Measurements from ENCODE around the gene LILRB2. TPM values are rescaled to one million over a fixed set of nuclear protein-coding genes. Genes with fewer than 3 reads are reported as not detected.
"Not testable (repeated sequence)": the region's sequence is repeated elsewhere in the genome, so short reads cannot be mapped to it uniquely, and the experiment has no call there.

The LILRB2 gene
- total RNA-seq, 1 experiment from 2014 or later, result not detected

- DNase-seq (ENCODE audit: extremely low read depth, low read depth), result no peak
Observed at GRCh38 chr19:54245936-54246335, 35.0 kb downstream of the LILRB2 start.

GRCh38 chr19:54243809-54244208, 37.1 kb downstream of the LILRB2 start:
- not testable (repeated sequence) for DNase-seq (ENCODE audit: extremely low read depth, low read depth)

GRCh38 chr19:54242646-54243045, 38.3 kb downstream of the LILRB2 start, which contains the start of gene LILRA6:
TSS of gene LILRA6 (minus strand) at chr19:54242790.
- DNase-seq (ENCODE audit: extremely low read depth, low read depth), result not testable (repeated sequence)

GRCh38 chr19:54242234-54242633, 38.7 kb downstream of the LILRB2 start:
- not testable (repeated sequence) for DNase-seq (ENCODE audit: extremely low read depth, low read depth)

GRCh38 chr19:54240372-54241336, 40.3 kb downstream of the LILRB2 start:
- DNase-seq (ENCODE audit: extremely low read depth, low read depth), result not testable (repeated sequence)

- not testable (repeated sequence) for DNase-seq (ENCODE audit: extremely low read depth, low read depth)
Observed at GRCh38 chr19:54239491-54240371, 41.2 kb downstream of the LILRB2 start.

- DNase-seq (ENCODE audit: extremely low read depth, low read depth), result no peak
Observed at GRCh38 chr19:54233941-54234340, 47.0 kb downstream of the LILRB2 start.

- DNase-seq (ENCODE audit: extremely low read depth, low read depth), result peak; percentile 53
Observed at GRCh38 chr19:54231077-54231931, 49.6 kb downstream of the LILRB2 start.

GRCh38 chr19:54230031-54230430, 50.9 kb downstream of the LILRB2 start:
- no peak for DNase-seq (ENCODE audit: extremely low read depth, low read depth)

- no peak for DNase-seq (ENCODE audit: extremely low read depth, low read depth)
Observed at GRCh38 chr19:54229146-54229545, 51.8 kb downstream of the LILRB2 start.

GRCh38 chr19:54224619-54225018, 56.3 kb downstream of the LILRB2 start:
- not testable (repeated sequence) for DNase-seq (ENCODE audit: extremely low read depth, low read depth)

- DNase-seq (ENCODE audit: extremely low read depth, low read depth), result not testable (repeated sequence)
Observed at GRCh38 chr19:54223937-54224281, 57.0 kb downstream of the LILRB2 start.

Small RNA genes within 50 kb of the gene (small RNA-seq; reads per million reads assigned to genes)
- gene AC245884.12 (0 reads per million in 2 experiments), gene MIR4752 (0 reads per million in 2 experiments), gene RNU6-1307P (0 reads per million in 2 experiments)

Other genes with a start within 250 kb of the LILRB2 start
- not detected in 2 replicates for gene VSTM1, start 217.2 kb downstream of the LILRB2 start, total RNA-seq (2014; rRNA removed; shearing (Covaris generic))
- not detected in 2 replicates for gene TARM1, start 199.7 kb downstream of the LILRB2 start, total RNA-seq (2014; rRNA removed; shearing (Covaris generic))
- gene OSCAR, start 180.3 kb downstream of the LILRB2 start, total RNA-seq (2014; rRNA removed; shearing (Covaris generic)), result 0.22 and 0.32 TPM in 2 replicates
- 31.8 and 38.6 TPM in 2 replicates for gene NDUFA3, start 178.3 kb downstream of the LILRB2 start, total RNA-seq (2014; rRNA removed; shearing (Covaris generic))
- 8.3 and 10.2 TPM in 2 replicates for gene TFPT, start 165.5 kb downstream of the LILRB2 start, total RNA-seq (2014; rRNA removed; shearing (Covaris generic))
- 28.5 and 34.1 TPM in 2 replicates for gene PRPF31, start 165.4 kb downstream of the LILRB2 start, total RNA-seq (2014; rRNA removed; shearing (Covaris generic))
- gene CNOT3, start 143.3 kb downstream of the LILRB2 start, total RNA-seq (2014; rRNA removed; shearing (Covaris generic)), result 12.3 and 19.2 TPM in 2 replicates
- gene LENG1, start 121.4 kb downstream of the LILRB2 start, total RNA-seq (2014; rRNA removed; shearing (Covaris generic)), result 7.7 and 8.2 TPM in 2 replicates
- 0.30 and 0.63 TPM in 2 replicates for gene TMC4, start 108.0 kb downstream of the LILRB2 start, total RNA-seq (2014; rRNA removed; shearing (Covaris generic))
- 27.5 and 28.9 TPM in 2 replicates for gene MBOAT7, start 91.5 kb downstream of the LILRB2 start, total RNA-seq (2014; rRNA removed; shearing (Covaris generic))
- gene TSEN34, start 89.8 kb downstream of the LILRB2 start, total RNA-seq (2014; rRNA removed; shearing (Covaris generic)), result 27.3 and 38.4 TPM in 2 replicates
- 2,109 and 2,437 TPM in 2 replicates for gene RPS9, start 80.3 kb downstream of the LILRB2 start, total RNA-seq (2014; rRNA removed; shearing (Covaris generic))
- not detected in 2 replicates for gene LILRB3, start 58.1 kb downstream of the LILRB2 start, total RNA-seq (2014; rRNA removed; shearing (Covaris generic))
- not detected in 2 replicates for gene LILRA6, start 38.3 kb downstream of the LILRB2 start, total RNA-seq (2014; rRNA removed; shearing (Covaris generic))
- gene LILRB5, start 23.8 kb downstream of the LILRB2 start, total RNA-seq (2014; rRNA removed; shearing (Covaris generic)), result not detected in 2 replicates
- not detected in 2 replicates for gene LILRA5, start 32.1 kb upstream of the LILRB2 start, total RNA-seq (2014; rRNA removed; shearing (Covaris generic))
- gene LILRA4, start 58.1 kb upstream of the LILRB2 start, total RNA-seq (2014; rRNA removed; shearing (Covaris generic)), result not detected in 2 replicates
- gene LAIR1, start 83.8 kb upstream of the LILRB2 start, total RNA-seq (2014; rRNA removed; shearing (Covaris generic)), result not detected in 2 replicates
- gene TTYH1, start 134.4 kb upstream of the LILRB2 start, total RNA-seq (2014; rRNA removed; shearing (Covaris generic)), result not detected in 2 replicates
- gene LENG8, start 168.1 kb upstream of the LILRB2 start, total RNA-seq (2014; rRNA removed; shearing (Covaris generic)), result 30.4 and 32.9 TPM in 2 replicates
- 6.2 and 8.2 TPM in 2 replicates for gene LENG9, start 182.7 kb upstream of the LILRB2 start, total RNA-seq (2014; rRNA removed; shearing (Covaris generic))
- gene CDC42EP5, start 192.2 kb upstream of the LILRB2 start, total RNA-seq (2014; rRNA removed; shearing (Covaris generic)), result 0.17 TPM in 1 of 2 replicates, not detected in the other
- gene LAIR2, start 221.7 kb upstream of the LILRB2 start, total RNA-seq (2014; rRNA removed; shearing (Covaris generic)), result not detected in 2 replicates

Data from NCI-H460 (cell line).